ENCODE results near the gene PHTF2. TPM values are rescaled to one million over a fixed set of nuclear protein-coding genes. Genes with fewer than 3 reads are reported as not detected.

Gene PHTF2
- total RNA-seq, 1 donor from 2014 or later, result 4.2 TPM

- DNase-seq (ENCODE audit: low read depth) (no peak), FAIRE-seq (no peak)
- Histone ChIP-seq H3K36me3 (ENCODE audit: control insufficient read depth, insufficient read depth, low read length) (no peaks in the 10 kb centered on the region), H3K4me3 (ENCODE audit: low read depth, low read length) (no peak overlapping the region), H3K27me3 (ENCODE audit: control insufficient read depth, insufficient read depth, low read length) (no peaks in the 10 kb centered on the region)
- no peak for TF ChIP-seq CTCF (IDR thresholded peaks at IDR 0.05; ENCODE audit: insufficient read depth, low read length, severe bottlenecking)
Observed at GRCh38 chr7:77944183-77945182, 145.9 kb downstream of the PHTF2 start.

GRCh38 chr7:77950548-77950947 is 152.0 kb downstream of the PHTF2 start:
- no peaks in the 10 kb centered on the region for H3K36me3 ChIP-seq (ENCODE audit: control insufficient read depth, insufficient read depth, low read length)
- no peaks in the 10 kb centered on the region for H3K27me3 ChIP-seq (ENCODE audit: control insufficient read depth, insufficient read depth, low read length)
- H3K4me3 ChIP-seq (ENCODE audit: low read depth, low read length), result no peak overlapping the region
- FAIRE-seq (no peak), DNase-seq (ENCODE audit: low read depth) (no peak)
- TF ChIP-seq CTCF (IDR thresholded peaks at IDR 0.05; ENCODE audit: insufficient read depth, low read length, severe bottlenecking), result no peak

- Histone ChIP-seq H3K27me3 (ENCODE audit: control insufficient read depth, insufficient read depth, low read length) (no peaks in the 10 kb centered on the region), H3K36me3 (ENCODE audit: control insufficient read depth, insufficient read depth, low read length) (no peaks in the 10 kb centered on the region), H3K4me3 (ENCODE audit: low read depth, low read length) (no peak overlapping the region)
- no peak for TF ChIP-seq CTCF (IDR thresholded peaks at IDR 0.05; ENCODE audit: insufficient read depth, low read length, severe bottlenecking)
- FAIRE-seq (no peak), DNase-seq (ENCODE audit: low read depth) (no peak)
Observed at GRCh38 chr7:77954773-77955555, 156.4 kb downstream of the PHTF2 start.

- DNase-seq (ENCODE audit: low read depth) (no peak), FAIRE-seq (no peak)
- no peak overlapping the region for H3K4me3 ChIP-seq (ENCODE audit: low read depth, low read length)
- no peaks in the 10 kb centered on the region for H3K27me3 ChIP-seq (ENCODE audit: control insufficient read depth, insufficient read depth, low read length)
- no peaks in the 10 kb centered on the region for H3K36me3 ChIP-seq (ENCODE audit: control insufficient read depth, insufficient read depth, low read length)
- TF ChIP-seq CTCF (IDR thresholded peaks at IDR 0.05; ENCODE audit: insufficient read depth, low read length, severe bottlenecking), result no peak
Observed at GRCh38 chr7:77958436-77958835, 159.9 kb downstream of the PHTF2 start.

GRCh38 chr7:77959080-77959479 is 160.5 kb downstream of the PHTF2 start:
- no peaks in the 10 kb centered on the region for H3K36me3 ChIP-seq (ENCODE audit: control insufficient read depth, insufficient read depth, low read length)
- DNase-seq (ENCODE audit: low read depth) (no peak), FAIRE-seq (no peak)
- TF ChIP-seq CTCF (IDR thresholded peaks at IDR 0.05; ENCODE audit: insufficient read depth, low read length, severe bottlenecking), result no peak
- H3K4me3 ChIP-seq (ENCODE audit: low read depth, low read length), result no peak overlapping the region
- H3K27me3 ChIP-seq (ENCODE audit: control insufficient read depth, insufficient read depth, low read length), result no peaks in the 10 kb centered on the region

Measured in bronchial epithelial cell (primary cell).